NCI-H2227 (cell line): ENCODE measurements around the gene MXRA7.

ENCODE experiments used
- DNase-seq: peaks from one replicate; lab custom pipeline; 2025; ENCODE audit not compliant: unreplicated experiment; lab: John Stamatoyannopoulos, UW

Gene MXRA7

GRCh38 chr17:76678330-76678729, 32.4 kb downstream of the MXRA7 start:
- no peak for DNase-seq

DNA sequence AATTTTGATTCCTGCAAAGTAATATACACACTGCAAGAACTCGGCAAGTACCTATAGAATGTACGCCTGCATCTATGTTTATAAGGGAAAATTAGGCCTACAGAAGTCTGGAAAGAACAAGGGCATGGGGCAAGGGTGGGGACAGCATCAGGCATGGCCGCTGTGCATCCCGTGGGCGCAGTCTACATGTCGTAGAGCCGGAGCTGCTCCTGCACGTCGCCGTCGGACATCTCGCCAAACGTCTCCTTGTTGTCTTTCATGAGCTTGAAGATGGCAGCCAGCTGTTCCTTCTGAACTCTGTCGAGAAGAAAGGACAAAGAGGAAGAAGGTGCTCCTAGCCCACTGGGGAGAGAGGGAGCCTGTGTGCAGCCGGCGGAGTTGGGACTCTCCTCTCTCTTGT, 33.4 kb downstream of the MXRA7 start:
- no peak for DNase-seq

DNA sequence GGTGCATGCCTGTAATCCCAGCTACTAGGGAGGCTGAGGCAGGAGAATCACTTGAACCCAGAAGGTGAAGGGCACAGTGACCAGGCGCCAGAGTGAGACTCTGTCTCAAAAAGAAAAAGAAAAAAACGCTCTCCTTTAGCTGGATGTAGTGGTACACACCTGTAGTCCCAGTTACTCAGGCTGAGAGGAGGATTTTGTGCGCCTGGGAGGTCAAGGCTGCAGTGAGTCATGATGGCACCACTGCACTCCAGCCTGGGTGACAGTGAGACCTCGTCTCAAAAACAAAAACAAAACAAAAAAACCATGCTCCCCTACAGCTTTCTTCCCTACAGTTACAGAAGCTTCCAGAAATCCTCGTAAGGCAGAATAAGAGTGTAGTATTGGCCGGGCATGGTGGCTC, 34.1 kb downstream of the MXRA7 start:
- no peak for DNase-seq

DNA sequence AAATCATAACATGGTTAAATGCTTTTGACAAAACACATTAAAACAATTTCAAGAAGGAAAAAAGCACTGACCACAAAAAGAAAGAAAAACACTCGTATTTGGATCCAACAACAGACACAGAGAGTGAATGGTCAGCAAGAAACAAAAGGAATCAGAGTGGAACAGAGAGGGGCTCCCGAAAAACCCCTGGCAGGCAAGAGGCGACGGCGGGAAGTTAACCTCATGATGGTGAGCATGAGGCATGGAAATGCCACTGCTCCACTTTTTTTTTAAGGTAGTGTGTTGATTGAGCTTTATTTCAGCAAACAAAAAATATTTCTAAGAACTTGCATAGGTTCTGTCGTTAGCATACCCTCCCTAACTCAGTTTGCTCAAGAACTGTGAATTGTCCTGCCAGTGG, 35.1 kb downstream of the MXRA7 start:
- no peak for DNase-seq

- no peak for DNase-seq
Measured at GRCh38 chr17:76674600-76674999, 36.2 kb downstream of the MXRA7 start.

DNA sequence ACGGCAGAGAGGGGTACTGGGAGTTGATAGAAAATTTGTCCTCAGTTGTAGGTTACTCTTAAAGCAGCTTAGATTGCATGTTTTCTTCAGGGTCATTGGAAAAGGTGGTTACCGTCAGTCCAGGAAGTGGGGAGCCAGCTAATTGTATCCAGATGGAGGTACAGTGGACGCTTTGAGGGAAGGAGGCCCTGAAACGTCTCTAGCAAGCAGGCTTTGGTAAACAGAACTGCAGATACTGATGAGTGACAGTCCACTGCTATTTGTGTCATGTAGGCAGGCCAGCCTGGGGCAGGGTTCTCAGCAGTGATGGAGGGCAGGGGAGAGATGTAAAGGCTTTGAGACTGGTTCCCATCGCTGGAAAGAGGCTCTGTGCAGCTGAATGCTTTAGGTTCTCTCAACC, 37.0 kb downstream of the MXRA7 start:
- no peak for DNase-seq

- DNase-seq = no peak
Measured at GRCh38 chr17:76672892-76673291, 37.9 kb downstream of the MXRA7 start.

DNA sequence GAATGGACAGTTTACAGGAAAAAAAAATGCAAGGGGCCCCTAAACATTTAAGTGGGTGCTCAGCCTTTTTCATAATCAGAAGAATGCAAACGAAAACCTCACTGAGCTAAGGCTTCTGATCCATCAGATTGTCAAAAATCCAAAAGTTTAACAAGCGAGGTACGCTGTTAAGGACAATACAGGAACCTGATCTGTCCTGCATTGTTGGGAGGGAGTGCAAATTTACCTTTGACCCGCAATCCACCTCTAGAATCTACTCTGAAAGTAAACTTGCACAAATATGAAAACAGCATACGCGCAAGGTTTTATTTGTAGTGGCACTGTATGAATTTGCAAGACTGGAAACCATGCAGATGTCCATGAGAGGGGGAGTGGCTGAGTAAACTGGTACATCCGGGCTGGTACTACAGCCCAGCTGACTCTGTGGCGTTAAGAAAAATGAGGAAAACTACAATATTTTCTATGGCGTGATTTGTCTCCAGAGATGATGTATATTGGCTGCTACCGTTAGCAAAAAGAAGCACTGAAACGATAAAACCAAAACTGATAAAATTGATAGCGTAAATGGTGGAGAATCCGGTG, 38.4 kb downstream of the MXRA7 start:
- DNase-seq = peak; percentile 44

GRCh38 chr17:76671912-76672262, 38.9 kb downstream of the MXRA7 start:
- no peak for DNase-seq

DNA sequence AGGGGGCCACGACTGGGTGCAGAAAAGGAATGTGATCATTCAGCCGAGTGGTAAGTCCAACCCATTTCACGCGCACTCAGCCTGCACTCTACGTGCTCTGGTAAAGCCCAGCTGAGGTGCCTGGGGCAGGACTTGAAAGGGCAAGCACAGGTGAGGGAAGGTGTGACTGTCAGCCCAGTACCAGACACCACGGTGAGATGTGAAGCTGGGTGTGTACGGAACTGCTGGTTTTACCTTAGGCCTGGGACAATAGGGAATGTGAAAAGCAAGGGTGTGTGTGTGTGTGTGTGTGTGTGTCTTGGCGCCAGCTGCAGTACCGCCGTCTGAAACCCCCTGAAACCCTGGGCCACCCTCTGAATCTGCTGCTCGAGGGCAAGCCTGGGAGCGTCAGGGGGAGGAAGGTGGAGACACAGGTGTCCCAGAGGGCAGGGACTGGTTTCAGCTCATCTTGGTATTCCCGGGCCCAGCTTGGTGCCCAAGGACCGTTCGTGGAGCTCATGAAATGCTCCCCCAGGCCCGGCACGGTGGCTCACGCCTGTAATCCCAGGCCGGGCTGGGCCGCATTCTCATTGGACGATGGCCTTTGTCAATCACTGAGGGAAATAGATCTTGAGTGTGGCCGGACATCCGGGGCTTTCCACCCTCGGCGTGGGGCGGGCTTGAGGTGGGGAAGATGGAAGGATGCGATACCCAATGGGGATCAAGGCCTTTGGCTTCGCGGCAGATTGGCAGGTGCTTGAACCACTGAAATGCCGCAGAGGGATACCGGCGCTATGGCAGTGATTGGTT, 39.4 kb downstream of the MXRA7 start:
- peak; percentile 100 for DNase-seq

DNA sequence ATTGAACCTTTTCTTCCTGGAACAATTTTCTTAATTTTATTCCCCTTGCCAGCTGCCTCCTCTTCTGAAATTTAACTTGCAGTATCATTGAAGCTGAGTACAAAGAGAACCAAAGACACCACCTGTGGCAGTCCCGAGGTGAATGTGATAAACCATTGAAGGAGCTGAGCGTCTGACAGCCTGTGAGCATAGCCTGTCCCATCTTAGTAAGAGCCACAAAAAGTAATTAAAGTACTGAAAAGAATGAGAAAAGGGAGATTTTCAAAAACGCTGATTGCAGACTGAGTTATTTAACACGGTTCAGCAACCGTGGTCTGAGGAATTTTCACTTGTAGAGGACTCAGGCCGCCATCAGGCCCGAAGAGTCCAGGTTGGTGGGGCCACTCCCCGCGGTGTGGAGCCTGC, 40.0 kb downstream of the MXRA7 start:
- DNase-seq = no peak

GRCh38 chr17:76670020-76670717, 40.6 kb downstream of the MXRA7 start:
- DNase-seq = no peak

- DNase-seq = no peak
Measured at GRCh38 chr17:76667786-76668453, 42.8 kb downstream of the MXRA7 start.

- no peak for DNase-seq
Measured at GRCh38 chr17:76667491-76667755, 43.3 kb downstream of the MXRA7 start.

DNA sequence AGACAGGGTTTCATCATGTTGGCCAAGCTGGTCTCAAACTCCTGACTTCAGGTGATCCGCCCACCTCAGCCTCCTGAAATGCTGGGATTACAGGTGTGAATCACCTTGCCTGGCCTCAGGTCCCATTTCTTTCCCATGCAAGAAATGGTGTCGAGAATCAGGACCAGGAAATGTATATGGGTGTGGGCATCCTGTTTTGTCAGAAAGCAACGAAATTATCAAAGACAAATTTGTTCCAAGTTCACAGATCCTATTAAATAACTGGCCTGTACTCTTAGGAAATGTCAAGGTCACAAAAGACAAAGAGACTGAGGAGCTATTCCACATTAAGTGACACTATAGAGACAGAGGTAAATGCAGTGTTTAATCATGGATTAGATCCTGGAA, 50.1 kb downstream of the MXRA7 start:
- DNase-seq = no peak

- peak; percentile 80 for DNase-seq
Measured at GRCh38 chr17:76659928-76660655, 50.7 kb downstream of the MXRA7 start.

DNA sequence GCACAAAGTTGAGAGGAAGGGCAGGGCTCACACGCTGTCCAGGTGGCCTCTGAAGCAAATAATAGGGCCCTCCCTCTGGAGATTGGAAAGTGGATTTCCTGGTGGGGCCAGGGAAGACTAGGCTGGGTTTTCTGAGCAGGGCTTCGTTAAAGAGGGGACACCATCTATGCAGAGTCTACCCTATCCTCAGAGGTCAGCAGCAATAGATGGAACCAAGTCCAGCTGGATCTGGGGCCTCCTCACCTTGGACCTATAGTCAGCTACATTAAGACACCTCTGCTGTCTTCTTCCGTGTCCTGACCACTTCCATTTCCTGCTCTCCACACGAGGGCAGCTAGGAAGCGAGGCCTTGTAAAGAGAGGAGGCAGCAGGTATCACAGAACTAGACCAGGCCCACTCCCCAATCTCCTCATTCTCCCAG, 52.5 kb downstream of the MXRA7 start:
- DNase-seq = no peak

- peak; percentile 71 for DNase-seq
Measured at GRCh38 chr17:76657505-76658241, 53.1 kb downstream of the MXRA7 start.

- DNase-seq = no peak
Measured at GRCh38 chr17:76654408-76654807, 56.4 kb downstream of the MXRA7 start.

DNA sequence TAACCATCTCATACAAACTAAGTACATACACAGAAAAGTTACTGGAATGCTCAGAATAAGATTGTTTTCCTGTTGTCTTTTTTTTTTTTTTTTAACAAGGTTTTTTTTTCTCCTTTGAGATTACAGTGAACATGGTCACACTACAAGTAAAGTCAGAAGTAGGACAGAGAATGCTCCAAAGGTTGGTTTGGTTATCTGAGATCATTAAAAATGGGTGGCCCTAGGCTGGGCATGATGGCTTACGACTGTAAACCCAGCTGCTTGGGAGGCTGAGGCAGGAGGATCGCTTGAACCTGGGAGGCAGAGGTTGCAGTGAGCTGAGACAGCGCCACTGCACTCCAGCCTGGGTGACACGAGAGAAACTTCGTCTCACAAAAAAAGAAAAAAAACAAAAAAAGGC, 60.3 kb downstream of the MXRA7 start:
- DNase-seq = no peak

GRCh38 chr17:76646712-76647111, 64.1 kb downstream of the MXRA7 start:
- no peak for DNase-seq
